Activated CD8-positive, alpha-beta memory T cell treated with anti-CD3 and anti-CD28 coated beads, Interleukin-2, amount 50 U/mL, for 24 hours (primary cell): Measurements from ENCODE around the gene SEMA4D.
"Not testable (repeated sequence)": the region's sequence is repeated elsewhere in the genome, so short reads cannot be mapped to it uniquely, and the experiment has no call there.

Source experiments
- DNase-seq: peaks from one replicate; pipeline ENCODE4 v3.0.0-alpha.2; 2020; ENCODE audit errors: extremely low read depth

SEMA4D gene

GRCh38 chr9:89387197-89387849, 110.6 kb downstream of the SEMA4D start:
- DNase-seq, result no peak

DNA sequence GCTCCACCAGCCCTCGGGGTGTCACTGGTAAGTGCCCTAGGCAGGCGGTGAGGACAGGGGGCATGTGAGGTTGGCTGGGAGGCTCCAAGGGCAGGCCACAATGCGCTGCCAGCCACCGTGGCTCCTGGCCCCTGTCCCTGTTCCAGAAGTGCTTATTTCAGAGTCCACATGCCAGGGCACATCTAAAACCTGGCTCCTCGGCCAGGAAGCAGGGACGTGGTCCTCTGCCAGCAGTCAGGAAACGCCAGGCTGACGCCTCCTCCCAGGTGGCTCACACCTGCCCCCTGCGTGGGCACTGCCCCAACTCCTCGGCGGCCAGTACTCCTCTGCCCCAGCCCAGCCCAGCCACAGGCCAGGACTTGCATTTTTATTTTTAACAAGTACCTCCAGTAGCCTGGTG, 111.1 kb downstream of the SEMA4D start:
- DNase-seq, result no peak

DNA sequence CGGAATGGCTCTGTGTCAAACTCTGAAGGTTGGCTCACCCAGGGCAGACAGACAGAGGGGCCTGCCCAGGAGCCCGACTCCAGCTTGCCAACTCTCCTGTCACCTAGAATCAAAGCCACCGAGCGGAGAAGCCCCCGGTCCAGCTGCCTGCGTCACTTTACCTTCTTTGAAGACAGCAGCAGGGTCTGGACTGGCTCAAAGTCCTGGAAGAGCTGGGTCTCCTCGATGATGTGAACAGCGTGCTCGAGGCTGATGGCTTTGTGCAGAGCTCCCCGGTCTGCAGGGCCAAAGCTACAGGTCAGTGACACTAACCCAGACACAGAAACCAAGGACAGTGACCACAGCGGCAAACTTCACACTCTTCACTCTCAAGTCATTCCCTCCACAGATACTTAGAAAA, 111.7 kb downstream of the SEMA4D start:
- DNase-seq, result no peak

DNA sequence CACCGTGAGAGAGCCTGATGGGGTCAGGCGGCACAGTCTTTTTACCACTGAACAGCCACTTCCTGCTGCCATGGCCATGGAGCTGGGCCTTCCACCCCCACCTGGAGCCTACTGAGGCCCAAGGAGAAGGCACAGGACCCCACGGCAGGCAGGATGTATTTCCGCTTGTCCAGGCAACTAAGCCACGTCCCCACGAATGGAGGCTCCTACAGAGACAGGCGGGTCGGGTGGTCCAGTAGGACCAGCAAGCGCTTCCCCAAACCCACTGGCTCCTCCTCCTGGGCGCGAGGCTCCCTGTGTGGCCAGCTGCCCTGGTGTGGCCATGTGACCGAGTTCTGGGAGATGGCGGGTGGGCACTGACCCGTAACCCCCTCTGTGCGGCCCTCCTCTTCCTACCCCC, 113.1 kb downstream of the SEMA4D start:
- DNase-seq, result no peak

- no peak for DNase-seq
Observed at GRCh38 chr9:89383721-89384300, 114.1 kb downstream of the SEMA4D start.

DNA sequence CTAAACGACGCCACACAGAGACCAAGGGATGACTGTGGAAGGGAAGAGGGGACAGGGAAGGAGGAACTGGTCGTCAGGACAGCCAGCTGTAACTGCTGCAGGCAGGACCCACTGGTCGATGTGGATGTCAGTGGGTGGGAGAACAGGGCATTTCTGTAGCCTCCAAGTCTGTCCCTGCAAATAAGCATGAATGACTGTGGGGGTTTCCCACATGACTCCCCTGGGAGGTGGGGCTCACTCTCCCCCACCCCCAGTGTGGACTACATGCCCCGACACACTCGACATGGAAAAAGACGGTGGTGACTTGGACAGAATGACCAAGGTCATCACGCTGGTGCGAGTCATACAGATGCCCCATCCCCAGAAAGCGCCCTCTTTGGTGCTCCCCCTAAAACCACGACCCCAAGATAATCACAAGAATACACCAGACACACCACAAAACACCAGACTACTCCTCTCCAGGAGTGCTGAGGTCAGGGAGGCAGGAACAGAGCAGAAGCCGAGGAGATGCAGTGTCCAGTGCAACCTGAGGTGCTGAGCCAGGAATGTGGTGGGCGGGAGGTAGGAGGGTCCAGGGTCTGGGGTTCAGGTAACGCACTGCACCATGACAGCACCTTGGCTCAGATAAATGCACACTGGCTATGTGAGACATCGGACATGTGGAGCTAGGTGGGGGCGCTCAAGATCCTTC, 114.7 kb downstream of the SEMA4D start:
- no peak for DNase-seq

GRCh38 chr9:89382026-89382986, 115.6 kb downstream of the SEMA4D start:
- no peak for DNase-seq

DNA sequence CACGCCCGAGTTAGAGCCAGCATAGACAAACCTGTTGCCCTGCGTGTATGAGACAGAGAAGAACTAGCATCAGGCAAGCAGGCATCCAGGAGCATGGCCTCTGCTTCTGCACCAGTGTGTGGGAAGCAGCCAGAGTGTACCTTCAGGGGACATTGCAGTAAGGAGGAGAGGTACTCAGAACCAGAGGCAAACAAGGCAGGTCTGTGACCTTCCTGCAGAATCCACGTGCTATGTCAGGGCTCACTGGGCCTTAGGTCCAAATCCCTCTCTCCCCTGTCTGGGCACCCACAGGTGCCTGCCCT, 116.7 kb downstream of the SEMA4D start:
- DNase-seq, result no peak

DNA sequence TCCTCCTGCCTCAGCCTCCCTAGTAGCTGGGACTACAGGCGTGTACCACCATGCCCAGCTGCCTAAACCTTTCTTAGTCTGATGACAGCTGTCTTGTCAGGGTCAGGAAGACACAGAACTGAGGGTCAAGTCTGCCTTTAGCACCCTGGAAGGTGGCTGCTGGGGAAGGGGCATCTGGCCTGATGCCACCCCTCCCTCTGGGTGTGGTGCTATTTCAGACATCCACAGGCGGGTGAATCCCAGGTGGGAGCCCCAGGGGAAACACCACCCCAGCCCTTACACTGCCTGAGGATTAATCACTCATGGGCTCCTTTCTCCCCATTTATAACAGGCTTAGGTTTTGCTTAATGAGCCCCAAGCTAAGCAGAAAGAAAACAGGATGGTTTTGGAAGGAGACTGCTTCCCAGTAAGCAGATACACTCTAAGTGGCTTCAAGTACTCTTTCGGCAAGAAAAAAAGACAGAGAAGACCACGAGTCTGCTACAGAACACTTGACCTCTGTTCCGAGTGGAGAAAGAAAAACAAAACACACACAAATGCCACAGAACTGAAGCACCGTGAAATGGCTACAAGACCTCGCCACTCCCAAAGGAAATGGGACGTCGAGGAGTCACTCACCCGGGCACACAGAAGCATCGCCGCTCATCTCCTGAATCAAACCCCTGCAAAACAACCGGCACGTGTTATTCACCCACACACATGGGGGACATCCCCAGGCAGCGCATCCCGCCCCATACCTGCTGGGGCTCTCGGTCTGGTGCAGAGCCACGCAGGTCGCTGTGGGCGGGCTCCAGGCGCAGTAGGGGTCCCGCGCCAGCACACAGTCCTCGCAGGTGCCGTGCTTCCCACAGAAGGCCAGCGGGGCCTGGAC, 117.2 kb downstream of the SEMA4D start:
- no peak for DNase-seq

DNA sequence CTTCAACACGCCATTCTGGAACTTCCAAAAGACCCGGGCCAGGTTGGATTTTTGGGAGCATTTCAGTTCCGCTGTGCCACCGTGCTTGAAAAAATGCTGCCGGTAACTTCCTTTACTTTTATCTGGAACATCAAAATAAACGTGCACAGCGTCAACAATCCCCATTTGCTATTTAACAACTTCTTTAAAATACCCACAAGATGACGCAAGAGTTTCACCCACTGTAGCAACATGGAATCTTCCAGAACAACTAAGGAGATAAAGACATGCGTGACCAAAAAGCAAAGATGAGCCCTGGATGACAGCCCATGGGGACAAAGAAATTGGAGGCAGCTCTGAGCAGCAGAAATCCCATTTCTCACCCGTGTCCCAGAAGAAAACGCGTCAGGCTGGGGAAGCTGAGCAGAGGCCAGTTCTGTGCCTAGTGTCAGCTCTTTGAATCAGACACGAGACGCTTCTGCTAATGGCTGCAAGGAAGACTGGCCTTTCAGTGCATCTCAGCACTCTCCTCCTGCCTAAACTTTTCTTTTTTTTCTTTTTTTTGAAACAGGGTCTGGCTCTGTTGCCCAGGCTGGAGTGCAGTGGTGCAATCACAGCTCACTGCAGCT, 118.3 kb downstream of the SEMA4D start:
- DNase-seq, result no peak

DNA sequence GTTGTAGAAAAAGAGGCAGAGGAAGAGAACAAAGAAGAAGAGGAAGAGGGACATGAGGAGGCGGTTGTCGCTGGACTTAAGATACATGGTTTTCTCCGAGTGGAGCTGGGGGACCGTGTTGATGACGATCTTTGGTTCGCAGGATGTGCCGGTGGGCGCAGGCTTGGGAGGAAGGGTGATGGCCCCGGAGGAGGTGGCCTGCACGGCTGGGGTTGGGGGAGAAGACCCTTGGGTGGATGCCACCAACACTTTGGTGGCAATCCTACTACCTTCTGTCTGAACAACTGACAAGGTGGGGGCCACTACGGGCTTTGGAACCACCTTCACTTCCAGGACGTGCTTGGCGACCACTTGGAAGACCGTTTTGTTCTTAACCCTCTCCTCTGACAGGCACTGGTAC, 118.9 kb downstream of the SEMA4D start:
- no peak for DNase-seq

DNA sequence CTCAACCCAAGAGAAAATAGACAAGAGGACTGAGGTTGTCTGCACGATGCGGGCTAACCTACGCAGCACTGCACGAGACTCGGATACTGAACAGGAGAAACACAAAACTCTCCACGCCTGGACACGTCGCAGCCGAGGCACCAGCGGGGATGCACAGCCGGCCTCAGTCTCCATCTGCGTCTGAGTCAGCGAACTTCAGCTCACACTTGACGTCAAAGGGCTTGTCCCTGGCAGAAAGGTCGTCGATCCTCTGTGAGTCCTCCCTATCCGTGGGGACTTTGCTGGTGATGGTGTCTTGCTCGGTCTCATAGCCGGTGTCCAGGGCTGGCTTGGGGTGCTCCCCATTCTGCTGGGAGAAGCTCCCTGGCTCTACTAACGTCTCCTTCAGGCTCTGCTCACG, 119.4 kb downstream of the SEMA4D start:
- no peak for DNase-seq

DNA sequence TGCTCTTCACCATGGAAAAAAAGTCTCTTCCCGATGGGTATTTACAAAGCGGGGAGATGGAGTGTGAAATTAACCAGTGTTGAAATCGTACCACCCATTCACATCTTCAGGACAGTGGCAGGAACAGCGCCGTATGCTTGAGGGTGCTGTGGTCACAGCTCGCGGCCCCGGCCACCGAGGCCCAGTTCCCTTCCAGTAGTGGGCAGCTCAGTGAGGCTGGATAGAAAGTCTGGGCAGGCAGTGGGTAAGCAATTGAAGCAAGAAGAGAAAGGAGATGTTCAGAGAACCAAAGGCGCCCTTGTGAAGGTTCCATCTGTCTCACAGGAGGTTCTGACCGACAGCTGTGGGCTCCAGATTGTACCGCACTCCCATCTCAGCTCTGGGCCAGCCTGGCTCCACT, 120.5 kb downstream of the SEMA4D start:
- no peak for DNase-seq

- no peak for DNase-seq
Observed at GRCh38 chr9:89376741-89377351, 121.1 kb downstream of the SEMA4D start.

- DNase-seq, result no peak
Observed at GRCh38 chr9:89376286-89376685, 121.6 kb downstream of the SEMA4D start.

DNA sequence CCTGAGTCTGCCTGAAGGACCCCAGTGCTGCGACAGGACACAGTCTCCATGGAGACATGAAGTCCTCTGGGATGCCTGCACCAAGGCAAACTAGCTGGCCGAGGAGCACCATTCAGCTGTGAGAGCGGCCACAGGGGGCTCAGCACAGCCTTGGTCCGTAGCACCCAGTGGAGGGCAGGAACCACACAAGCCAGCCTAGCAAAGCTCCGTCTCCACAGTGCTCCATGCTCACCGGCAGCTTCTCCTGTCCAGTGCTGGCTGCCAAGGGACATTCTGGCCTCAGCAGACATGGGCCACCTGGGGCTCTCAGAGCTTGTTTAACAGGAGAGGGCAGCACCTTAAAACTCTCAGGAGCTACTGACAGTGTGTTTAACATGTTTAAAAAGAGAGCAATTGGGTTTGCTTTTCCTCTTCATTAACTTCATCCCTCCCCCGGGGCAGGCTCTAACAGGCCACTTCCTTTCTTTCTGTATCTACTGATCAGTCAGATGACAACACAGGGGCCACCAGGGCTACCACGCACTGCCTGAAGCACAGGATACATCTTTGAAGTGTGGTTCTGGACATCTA, 122.6 kb downstream of the SEMA4D start:
- no peak for DNase-seq

DNA sequence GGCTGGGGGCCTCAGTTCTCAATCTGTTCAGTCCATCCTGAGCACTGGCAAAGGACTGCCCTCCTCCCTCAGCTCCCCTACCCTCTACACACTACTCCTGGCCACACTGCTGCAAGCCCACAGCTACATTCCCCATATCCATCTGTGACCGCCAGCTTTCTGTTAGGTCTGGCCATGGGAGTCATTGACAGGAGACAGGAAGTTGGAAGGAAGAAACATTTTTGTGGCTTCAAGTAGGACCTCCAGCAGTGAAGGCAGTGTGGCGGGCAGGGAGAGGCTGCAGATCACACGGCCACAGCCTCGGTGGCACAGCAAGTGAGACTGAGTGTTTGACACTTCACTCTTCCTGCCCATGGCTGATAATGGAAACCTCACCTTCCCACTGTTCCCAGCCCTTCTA, 123.7 kb downstream of the SEMA4D start:
- no peak for DNase-seq

DNA sequence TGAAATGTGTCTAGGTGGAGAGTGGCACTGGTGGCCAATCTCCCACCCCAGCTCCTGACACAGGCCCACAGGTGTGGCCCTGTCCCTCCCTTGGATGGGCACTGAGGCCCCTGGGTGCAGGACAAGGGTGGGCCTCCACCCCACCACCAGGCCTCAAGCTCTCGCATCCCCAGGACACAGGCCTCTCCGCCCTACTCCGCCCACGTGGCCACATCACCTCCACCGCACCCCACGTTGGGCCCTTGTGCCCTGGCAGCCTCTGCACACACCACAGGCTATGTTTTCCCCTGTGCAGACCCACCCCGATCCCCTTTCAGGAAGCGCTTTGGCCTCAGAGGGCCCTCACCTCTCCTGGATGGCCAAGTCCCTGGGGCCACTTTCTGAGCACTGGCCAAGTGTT, 124.9 kb downstream of the SEMA4D start:
- DNase-seq, result no peak

GRCh38 chr9:89372230-89372816, 125.6 kb downstream of the SEMA4D start:
- no peak for DNase-seq

DNA sequence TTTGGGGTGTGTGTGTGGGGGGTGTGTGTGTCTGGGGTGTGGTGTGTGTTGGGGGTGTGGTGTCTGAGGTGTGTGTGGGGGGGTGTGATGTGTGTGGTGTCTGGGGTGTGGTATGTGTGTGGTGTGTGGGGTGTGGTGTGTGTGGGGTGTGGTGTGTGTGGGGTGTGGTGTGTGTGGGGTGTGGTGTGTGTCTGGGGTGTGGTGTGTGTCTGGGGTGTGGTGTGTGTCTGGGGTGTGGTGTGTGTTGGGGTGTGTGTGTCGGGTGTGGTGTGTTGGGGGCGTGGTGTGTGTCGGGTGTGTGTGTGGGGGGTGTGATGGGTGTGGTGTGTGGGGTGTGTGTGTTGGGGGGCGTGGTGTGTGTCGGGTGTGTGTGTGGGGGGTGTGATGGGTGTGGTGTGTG, 126.1 kb downstream of the SEMA4D start:
- not testable (repeated sequence) for DNase-seq
